HG02981 (cell line): Measurements from ENCODE around the gene GNAT1.
"Not testable (repeated sequence)": the region's sequence is repeated elsewhere in the genome, so short reads cannot be mapped to it uniquely, and the experiment has no call there.

Experiments used
- ATAC-seq: cut with Tn5 transposase; IDR thresholded peaks from one replicate; pipeline ENCODE4 v1.9.1; 2021; ENCODE audit warnings: mild to moderate bottlenecking, moderate library complexity; ENCODE audit not compliant: unreplicated experiment

GNAT1 gene

GRCh38 chr3:50217681-50218080 lies 26.3 kb downstream of the GNAT1 start:
- ATAC-seq, result no peak

GRCh38 chr3:50218448-50218847 lies 27.0 kb downstream of the GNAT1 start:
- ATAC-seq, result no peak

DNA sequence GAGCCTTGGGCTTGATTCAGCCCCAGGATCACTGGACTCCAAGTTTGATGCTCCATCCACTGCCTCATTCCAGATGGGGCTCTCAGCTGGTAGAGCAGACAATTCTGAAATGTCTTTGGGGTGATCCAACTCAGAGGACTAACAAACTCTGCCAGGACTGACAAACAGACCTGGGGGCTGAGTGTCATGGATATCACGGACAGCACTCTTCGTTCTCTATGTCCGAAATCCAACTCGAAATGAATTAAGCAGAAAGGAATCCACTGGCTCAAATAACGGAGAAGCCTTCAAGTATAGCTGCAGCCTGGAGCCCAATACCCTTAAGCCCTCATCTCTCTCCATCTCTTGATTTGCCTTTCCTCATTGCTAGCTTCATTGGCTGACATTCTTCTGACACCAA lies 27.9 kb downstream of the GNAT1 start:
- no peak for ATAC-seq

DNA sequence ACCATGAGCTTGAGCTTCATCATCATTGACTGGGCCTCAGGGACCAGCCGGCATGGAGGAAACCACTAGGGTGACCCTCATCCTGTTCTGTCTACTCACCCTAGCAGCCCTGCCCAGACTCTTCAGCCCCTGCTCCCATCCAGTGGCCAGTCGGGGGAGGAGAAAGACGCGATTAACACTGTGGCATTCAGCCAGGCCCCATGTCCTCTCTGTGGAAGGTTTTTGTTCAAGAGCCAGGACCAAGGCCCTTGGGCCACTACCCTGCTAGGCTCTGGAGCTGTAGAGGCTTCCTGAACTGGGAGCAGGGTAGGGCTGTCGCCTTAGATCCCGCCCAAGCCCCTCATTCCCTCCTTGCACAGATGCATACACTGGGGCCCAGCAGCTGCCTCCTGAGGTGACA lies 28.7 kb downstream of the GNAT1 start:
- no peak for ATAC-seq

DNA sequence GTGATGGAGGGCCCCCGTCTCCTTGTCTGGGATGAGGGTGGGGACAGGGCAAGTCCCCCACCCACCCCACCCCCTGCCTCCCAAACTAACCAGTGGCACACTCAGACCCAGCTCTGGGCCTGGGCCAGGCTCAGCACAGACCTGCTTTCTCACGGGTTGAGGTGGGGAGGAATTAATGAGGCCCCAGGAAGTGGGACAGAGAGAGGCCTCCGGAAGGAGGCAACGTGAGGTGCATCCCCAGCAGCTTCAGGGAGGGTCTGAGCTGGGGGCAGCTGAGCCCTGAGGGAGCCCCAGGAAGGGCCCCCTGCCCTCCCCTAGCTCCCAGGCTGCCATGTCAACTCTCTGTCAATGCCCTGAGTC lies 29.6 kb downstream of the GNAT1 start:
- no peak for ATAC-seq

DNA sequence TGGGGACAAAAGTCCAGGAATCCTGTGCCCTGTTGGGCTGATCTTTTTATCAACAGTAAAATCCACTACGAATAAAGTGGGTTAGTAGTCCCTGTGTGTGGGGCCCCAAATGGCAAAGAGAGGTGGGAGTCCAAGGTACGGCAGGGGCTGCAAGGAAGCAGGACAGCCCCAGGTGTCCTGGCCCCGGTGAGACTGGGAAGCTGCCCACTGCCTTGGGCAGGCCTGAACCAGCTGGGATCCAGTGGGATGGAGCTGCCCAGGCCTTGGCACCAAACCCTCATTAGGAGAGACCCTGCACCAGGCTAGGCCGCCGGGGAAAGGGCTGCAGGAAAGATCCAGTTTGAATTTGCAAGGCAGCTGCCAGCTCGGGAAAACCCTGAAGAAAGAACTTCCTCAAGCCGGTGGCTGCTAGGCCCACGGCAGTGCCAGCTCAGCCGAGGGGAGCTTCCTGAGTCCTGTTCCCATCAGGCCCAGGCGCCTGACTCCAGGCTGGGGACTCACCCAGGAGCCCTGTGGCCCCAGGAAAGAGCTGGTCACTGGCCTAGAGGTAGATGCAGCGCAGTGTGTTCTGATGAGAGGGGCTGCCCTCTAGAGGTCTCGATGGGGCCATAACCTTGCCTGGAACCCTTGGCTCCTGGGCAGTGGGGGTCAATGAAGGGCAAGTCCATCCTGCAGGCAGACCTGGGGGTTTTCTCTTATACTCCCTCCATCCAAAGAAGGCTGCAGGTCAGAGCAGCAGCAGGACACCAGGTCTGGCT lies 30.2 kb downstream of the GNAT1 start:
- no peak for ATAC-seq

DNA sequence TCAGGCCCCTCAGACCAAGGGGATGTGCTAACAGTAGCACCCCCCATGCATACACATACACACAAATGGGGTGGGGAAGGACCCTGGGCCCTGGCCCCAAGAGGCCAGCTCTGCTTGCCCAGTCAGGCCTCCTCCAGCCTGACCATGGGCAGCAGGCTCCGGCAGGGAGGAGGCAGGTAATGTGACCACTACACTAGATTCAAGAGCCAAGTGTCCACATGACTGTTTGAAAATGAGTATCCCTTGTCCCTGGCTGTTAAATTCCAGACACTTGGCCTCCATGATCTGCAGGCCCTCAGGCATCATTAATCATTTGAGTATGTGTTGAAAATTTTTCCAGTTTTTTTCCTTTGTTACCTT lies 30.7 kb downstream of the GNAT1 start:
- ATAC-seq, result no peak

DNA sequence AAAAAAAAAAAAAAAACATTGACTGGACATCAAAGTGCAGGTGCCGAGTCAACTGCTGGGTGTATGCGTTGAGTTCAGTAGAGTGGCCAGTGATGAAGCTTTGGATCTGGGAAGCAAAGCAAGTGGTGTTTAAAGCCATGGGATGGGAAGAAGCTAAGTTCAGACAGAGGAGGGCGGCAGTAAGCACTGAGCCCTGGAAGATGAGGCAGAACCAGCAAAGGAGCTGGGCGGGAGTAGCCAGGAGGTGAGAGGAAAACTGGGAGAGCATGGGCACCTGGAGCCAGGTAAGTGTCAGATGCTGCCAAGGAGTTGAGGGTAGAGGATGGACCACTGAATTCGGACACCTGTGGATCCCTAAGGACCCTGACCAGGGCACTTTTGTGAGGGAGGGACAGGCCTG lies 33.2 kb downstream of the GNAT1 start:
- ATAC-seq, result no peak

DNA sequence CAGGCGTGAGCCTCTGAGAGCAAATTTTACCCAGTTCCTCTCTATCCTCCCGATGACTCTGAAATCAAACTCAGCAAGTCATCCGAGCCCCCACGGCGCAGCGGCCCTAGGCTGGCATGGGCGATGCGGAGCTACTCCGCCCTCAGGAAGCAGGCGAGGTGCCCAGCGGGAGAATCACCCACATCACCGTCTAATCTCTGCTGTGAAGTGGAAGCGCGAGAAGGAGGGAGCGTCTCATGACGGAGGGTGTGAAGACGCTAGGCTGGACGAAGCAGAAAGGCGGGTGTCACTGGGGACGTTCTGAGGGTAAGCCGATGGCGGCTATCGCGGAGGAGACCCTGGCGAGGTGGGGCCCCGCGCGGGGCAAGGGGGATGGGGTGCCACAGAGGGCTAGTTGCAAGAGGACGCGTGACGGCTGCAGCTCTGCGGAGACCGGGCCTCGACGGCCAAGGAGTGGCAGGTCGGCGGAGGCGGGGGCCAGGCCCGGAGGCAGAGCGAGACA lies 35.5 kb downstream of the GNAT1 start:
- no peak for ATAC-seq

- peak; percentile 87 for ATAC-seq
Measured at GRCh38 chr3:50227390-50228183, 36.2 kb downstream of the GNAT1 start.

- not testable (repeated sequence) for ATAC-seq
Measured at GRCh38 chr3:50228184-50228763, 36.9 kb downstream of the GNAT1 start.

DNA sequence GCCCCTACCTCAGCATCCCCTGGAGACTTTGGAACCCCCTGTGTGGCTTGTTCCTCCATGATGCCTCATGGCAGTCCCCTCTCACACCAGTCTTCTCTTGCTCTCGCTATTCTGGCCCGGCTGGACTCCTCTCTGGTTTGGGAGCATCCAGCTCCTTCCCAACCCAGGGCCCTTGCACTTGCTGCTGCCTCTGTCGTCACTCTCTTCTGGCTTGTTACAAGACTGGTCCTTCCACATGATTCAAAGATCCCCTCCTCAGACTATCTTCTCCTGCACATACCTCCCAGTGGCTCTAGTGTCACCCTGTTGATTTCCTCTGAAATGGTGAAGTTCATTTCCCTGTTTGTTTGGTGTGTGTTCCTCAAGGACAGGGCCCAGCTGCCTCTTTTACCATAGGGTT lies 38.1 kb downstream of the GNAT1 start:
- no peak for ATAC-seq

DNA sequence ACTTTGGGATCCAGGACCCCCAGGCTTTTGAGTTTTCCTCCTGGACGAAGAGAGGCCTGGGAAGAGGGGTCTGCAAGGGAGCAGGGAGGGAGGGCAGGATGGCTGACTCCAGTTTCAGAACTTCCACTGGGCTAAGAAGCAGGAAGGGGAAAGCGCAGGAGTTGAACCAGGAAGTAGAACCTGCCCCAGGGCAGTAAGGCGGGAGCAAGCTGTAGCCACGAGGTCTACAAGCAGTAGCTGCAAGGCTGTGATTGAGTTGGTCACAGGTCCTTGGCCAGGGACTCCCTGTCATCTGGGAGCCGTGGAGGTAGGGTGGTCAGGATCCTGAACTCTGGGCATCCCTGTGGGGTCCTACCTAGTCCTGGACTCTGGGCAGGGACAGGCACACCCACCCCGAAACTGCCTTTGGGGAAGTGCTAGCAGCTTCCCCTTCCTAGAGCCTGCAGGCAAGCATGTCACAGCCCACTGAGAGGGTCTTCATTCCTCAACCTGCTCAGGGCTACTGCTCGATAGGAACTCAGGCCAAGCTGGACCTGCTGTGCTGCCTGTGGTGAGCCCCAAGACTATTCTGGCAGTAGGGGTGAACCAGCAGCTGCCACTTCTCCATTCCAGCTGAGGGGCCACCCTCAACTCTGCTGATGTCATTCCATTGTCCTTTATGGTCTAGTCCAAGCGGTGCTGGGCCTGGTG lies 38.8 kb downstream of the GNAT1 start:
- no peak for ATAC-seq

DNA sequence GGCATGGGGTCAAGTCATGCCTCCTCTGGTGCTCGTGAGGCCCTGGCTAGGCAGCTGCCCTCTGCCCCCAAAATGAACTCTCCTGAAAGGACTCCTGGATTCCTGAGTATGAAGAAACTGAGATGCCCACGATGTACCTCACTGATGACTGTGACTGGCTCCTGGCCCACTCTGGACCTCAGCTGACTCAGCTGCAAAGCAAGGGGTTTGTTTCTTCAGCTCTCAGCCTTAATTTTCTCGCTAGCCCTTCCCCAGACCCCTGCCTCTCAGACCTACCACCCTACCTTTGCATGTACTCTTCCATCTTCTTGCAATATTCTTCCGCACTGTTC lies 39.4 kb downstream of the GNAT1 start:
- no peak for ATAC-seq

DNA sequence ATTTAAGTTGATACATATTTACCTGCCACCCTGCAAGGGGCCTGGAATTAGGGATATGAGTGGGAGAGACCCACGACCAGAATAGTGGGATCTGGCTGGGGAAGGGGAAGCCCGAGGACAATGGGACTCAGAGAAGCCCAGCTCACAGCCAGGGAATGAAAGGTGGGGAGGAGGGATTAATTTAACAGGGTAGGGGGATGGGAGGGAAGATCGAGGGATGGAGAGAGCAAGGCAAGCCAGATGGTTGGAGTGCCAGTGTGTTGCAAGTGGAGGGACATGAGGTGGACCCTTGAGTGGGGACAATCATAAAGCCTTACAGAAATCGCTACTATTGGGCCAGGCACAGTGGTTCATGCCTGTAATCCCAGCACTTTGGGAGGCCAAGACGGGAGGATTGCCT lies 40.2 kb downstream of the GNAT1 start:
- no peak for ATAC-seq

DNA sequence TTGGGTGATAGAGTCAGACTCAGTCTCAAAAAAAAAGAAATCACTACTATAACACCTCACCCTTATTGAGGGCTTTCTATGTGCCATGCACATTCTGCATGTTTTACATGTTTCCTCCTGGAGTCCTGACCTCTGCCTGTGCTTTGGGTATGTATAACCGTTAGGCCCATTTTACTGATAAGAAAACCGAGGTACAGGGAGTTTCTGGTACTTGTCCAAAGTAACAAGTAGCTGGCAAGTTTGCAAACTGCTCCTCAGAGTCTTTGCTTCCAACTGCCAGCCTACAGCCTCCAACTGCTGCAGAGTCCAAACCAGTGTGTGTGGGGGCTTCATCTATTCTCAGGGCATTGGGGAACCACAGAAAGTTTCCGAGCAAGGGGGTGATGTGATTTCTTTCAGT lies 40.9 kb downstream of the GNAT1 start:
- no peak for ATAC-seq

DNA sequence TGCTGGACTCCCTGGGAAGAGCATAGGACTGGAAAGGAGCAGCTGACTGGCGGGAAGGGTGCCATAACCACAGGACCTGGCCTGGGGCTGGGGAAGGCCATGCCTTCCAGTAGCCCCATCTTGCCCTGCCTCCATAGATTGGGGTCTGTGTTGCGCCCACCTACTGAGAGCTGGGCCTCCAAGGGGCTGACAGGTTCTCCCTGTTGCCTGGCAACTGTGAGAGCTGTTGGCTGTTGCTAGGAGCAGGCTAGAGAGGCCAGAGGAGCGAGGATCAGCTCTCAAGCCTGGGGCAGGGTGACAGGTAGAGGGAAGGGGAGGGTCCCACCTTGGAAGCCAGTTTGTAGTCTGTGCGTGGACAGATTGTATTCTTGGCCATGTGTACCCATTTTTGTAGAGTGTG lies 41.8 kb downstream of the GNAT1 start:
- ATAC-seq, result no peak

- peak; percentile 94 for ATAC-seq
Measured at GRCh38 chr3:50235716-50236483, 44.5 kb downstream of the GNAT1 start, which contains the start of gene GNAI2. TSS of gene GNAI2 (plus strand) at chr3:50236204. CDS start at chr3:50236336, 132 bp downstream.

- no peak for ATAC-seq
Measured at GRCh38 chr3:50236484-50237132, 45.2 kb downstream of the GNAT1 start.

GRCh38 chr3:50237133-50237651 lies 45.8 kb downstream of the GNAT1 start:
- ATAC-seq, result no peak
